RWPE2 (cell line): ENCODE data around the gene VWCE.
"Not testable (repeated sequence)": the region's sequence is repeated elsewhere in the genome, so short reads cannot be mapped to it uniquely, and the experiment has no call there.

Experiments
- ATAC-seq: fragments of 200-7000 bp; cut with Tn5 transposase; 3 replicates; pipeline ENCODE4 v1.9.1; 2021; ENCODE audit warnings: low read depth
- DNase-seq: peaks from one replicate; pipeline ENCODE4 v3.0.0-alpha.2; 2020; ENCODE audit warnings: low spot score
- H3K27ac ChIP-seq: fragments of 450-650 bp; 2 replicates; pipeline ENCODE4 v1.5.1; 2017; ENCODE audit warnings: mild to moderate bottlenecking; ENCODE audit not compliant: poor library complexity, severe bottlenecking
- H3K27me3 ChIP-seq: fragments of 250-450 bp; sonication (Bioruptor Pico); 2 replicates; pipeline ENCODE4 v1.5.1; 2021; ENCODE audit warnings: mild to moderate bottlenecking, moderate library complexity; ENCODE audit not compliant: insufficient read depth, poor library complexity, severe bottlenecking
- H3K36me3 ChIP-seq: fragments of 250-450 bp; sonication (Bioruptor Pico); 2 replicates; pipeline ENCODE4 v1.5.1; 2020; ENCODE audit warnings: low read depth, mild to moderate bottlenecking, moderate library complexity
- H3K4me1 ChIP-seq: fragments of 250-450 bp; sonication (Bioruptor Pico); 2 replicates; pipeline ENCODE4 v1.5.1; 2021; ENCODE audit warnings: mild to moderate bottlenecking, moderate library complexity; ENCODE audit not compliant: insufficient read depth, poor library complexity, severe bottlenecking
- H3K4me3 ChIP-seq: fragments of 250-450 bp; sonication (Bioruptor Pico); 2 replicates; pipeline ENCODE4 v1.5.1; 2021; ENCODE audit warnings: mild to moderate bottlenecking, moderate library complexity; ENCODE audit not compliant: severe bottlenecking
- H3K9me3 ChIP-seq: fragments of 250-450 bp; sonication (Bioruptor Pico); 2 replicates; pipeline ENCODE4 v1.5.1; 2021; ENCODE audit warnings: mild to moderate bottlenecking, moderate library complexity; ENCODE audit not compliant: severe bottlenecking

VWCE gene

DNA sequence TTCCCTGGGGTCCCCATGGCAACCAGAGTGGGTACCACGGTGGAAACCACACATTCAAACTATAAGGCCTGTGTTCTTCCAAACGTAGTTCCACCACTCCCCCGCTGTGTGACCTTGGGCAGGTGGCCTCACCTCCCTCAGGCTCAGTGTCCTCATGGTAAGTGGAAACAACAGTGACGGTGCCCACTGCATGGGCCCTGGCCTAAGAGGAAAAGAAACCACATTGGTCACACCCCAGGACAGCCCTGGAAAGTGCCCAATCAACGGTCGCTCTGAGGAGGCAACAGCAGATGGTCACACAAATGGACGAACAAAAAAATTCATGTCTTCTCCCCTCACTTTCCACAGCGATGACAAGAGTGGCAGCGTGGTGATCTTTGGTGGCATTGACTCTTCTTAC is 47.0 kb downstream of the VWCE start:
- not testable (repeated sequence) for DNase-seq, ATAC-seq, H3K4me3 ChIP-seq, H3K27ac ChIP-seq, H3K4me1 ChIP-seq, H3K36me3 ChIP-seq, H3K9me3 ChIP-seq, H3K27me3 ChIP-seq

- H3K4me3 ChIP-seq, DNase-seq, H3K27ac ChIP-seq, H3K36me3 ChIP-seq, H3K27me3 ChIP-seq, ATAC-seq, H3K4me1 ChIP-seq, H3K9me3 ChIP-seq: not testable (repeated sequence)
Observed at GRCh38 chr11:61245284-61245964, 49.7 kb downstream of the VWCE start.

GRCh38 chr11:61241526-61241925 is 53.6 kb downstream of the VWCE start:
- not testable (repeated sequence) for H3K4me3 ChIP-seq, H3K27me3 ChIP-seq, H3K27ac ChIP-seq, DNase-seq, H3K4me1 ChIP-seq, H3K9me3 ChIP-seq, H3K36me3 ChIP-seq, ATAC-seq

DNA sequence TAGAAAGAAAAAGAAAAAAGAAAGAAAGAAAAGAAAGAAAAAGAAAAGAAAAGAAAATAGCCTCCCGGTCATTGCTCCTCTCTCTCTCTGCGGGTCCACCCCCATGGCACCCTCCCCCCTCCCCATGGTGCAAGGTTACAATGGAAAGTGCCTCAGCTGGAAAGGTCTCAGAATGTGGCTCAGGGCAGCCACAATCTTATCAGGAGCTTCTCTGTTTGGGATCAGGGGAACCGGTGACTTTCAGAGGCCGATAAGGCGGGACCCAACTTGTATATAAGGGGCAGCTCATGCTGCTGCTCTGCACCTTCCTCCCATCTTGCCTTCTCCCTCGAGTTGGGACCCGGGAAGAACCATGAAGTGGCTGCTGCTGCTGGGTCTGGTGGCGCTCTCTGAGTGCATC is 54.2 kb downstream of the VWCE start, which contains the start of gene PGA5:
TSS of gene PGA5 (plus strand) at position 301 of the 400 bp plus-strand sequence. CDS start at position 353, 52 bp downstream.
- H3K36me3 ChIP-seq, ATAC-seq, H3K9me3 ChIP-seq, H3K27me3 ChIP-seq, DNase-seq, H3K27ac ChIP-seq, H3K4me3 ChIP-seq, H3K4me1 ChIP-seq: not testable (repeated sequence)

DNA sequence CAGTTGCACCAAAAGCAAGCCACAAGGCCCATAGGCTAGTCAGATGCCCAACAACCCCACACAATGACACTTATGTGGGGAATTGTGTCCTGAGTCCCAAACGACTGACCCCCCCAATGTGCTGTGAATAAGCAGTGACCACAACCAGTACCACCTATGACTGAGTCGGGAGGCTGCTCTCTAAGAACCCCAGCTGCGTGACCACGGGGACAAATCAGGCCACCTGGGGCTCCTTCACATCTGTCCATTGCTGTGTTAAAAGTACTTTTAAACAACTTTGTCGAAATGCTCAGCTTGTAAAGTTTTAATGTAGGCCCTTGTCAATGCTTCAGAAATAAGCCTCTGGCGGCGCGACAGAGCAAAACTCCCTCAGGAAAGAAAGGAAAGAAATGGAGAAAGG is 54.8 kb downstream of the VWCE start:
- H3K36me3 ChIP-seq = not testable (repeated sequence)

DNA sequence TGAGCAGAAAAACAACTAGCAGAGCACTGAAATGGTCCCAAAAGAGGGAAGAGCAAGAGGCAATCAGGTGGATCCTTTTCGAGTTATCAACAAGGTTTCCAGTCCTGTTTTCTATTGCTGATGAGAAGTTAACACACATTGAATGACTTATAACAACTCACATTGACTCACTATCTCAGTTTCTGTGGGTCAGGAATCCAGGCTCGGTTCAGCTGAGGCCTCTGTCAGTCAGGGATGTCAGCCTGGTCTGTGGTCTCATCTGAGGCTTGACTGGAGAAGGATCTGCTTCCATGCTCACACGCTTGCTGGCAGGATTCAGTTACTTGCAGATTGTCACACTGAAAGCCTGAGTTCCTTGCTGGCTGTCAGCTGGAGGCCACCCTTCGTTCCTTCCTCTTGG is 58.0 kb downstream of the VWCE start:
- DNase-seq, H3K36me3 ChIP-seq, H3K4me1 ChIP-seq, H3K27ac ChIP-seq, H3K4me3 ChIP-seq, H3K9me3 ChIP-seq, H3K27me3 ChIP-seq, ATAC-seq: not testable (repeated sequence)

More for the DNA sequence above, 54.8 kb downstream of the VWCE start:
- not testable (repeated sequence) for H3K4me3 ChIP-seq, DNase-seq, H3K27ac ChIP-seq, ATAC-seq, H3K9me3 ChIP-seq, H3K4me1 ChIP-seq, H3K27me3 ChIP-seq

DNA sequence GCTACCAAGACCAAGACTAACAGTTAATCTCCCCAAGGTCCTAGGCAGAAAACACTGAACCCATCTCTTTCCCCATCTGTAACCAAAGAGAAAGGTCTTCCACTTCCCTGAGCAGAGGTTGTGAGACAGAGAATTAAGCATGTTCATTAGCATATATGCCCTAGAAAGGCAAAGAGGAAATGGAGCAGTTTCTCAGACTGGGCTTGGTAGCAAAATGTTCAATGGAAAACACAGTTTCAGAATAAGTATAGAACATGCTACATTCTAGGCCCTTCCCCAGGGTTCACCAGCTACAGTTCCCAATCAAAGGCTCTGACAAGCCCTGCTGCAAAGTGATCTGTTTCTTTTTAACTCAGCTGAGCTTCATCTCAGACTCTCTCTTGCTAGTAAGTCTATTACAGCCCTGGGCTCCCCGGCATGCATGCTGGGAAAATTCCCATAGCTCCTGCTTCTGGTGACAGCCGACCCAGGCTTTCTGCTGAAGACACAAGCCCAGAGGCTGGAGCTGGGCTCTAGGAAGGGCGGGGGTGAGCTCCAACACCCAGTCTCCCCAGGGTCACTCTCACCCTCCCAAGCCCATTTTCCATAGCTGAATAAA is 62.5 kb downstream of the VWCE start:
- H3K27ac ChIP-seq, H3K36me3 ChIP-seq, H3K27me3 ChIP-seq, DNase-seq, ATAC-seq, H3K4me3 ChIP-seq, H3K4me1 ChIP-seq, H3K9me3 ChIP-seq: not testable (repeated sequence)

GRCh38 chr11:61231585-61231984 is 63.5 kb downstream of the VWCE start:
- not testable (repeated sequence) for DNase-seq, ATAC-seq, H3K27me3 ChIP-seq, H3K36me3 ChIP-seq, H3K27ac ChIP-seq, H3K9me3 ChIP-seq, H3K4me1 ChIP-seq, H3K4me3 ChIP-seq

GRCh38 chr11:61231033-61231432 is 64.1 kb downstream of the VWCE start:
- not testable (repeated sequence) for H3K27me3 ChIP-seq, H3K4me1 ChIP-seq, ATAC-seq, H3K4me3 ChIP-seq, DNase-seq, H3K9me3 ChIP-seq, H3K36me3 ChIP-seq, H3K27ac ChIP-seq

DNA sequence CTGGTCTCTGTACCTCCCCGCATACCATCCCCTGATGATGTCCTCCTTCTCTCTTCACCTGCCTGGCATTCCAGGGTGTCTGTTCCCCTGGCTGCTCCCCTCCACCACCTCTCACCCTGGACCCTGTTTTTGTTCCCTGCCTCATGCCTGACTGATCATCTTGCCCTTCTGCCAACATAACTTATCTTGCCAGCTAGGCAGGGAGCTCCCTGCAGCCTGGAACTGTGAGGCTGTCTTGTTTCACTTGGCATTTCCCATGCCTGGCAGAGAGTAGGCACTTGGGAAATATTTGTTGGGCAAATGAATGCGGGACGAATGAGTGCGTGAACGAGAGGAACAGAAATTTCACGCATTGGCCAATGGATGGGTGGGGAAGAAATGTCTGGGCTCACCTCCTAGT is 65.7 kb downstream of the VWCE start:
- H3K36me3 ChIP-seq, ATAC-seq, H3K9me3 ChIP-seq, H3K27ac ChIP-seq, H3K4me3 ChIP-seq, DNase-seq, H3K27me3 ChIP-seq, H3K4me1 ChIP-seq: not testable (repeated sequence)

DNA sequence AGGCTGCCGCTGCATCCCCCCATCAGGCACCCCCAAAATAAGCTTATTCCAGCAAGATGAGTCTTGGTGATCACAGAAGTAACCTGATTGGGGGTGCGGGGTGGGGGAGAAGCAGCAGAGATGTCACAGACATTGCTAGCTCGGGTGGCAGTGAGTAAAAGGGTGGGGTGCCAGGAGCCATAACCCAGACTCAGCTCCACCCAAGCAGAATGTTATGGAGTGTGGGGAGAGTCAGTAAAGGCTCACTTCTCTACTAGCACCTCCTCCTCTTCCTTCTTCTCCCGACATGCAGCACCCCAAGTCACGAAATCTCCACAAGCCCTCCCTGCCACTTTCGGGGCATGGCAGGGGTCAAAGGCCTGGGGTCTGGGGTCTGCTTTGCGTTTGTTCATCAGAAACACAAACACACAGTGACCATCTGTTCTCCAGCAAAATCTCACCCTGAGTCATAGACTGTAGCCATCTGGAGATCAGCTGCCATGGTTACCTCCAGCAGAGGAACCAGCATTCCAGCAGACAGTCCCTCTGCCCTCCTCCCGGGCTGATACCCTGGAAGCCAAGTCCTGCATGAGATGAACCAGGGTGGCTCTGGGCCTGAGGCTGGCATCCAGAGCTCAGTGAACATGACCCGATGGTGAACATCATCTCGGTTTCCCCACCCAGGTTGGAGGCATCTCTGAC is 68.5 kb downstream of the VWCE start:
- not testable (repeated sequence) for H3K27me3 ChIP-seq, H3K27ac ChIP-seq, H3K4me1 ChIP-seq, H3K9me3 ChIP-seq, H3K4me3 ChIP-seq, H3K36me3 ChIP-seq, ATAC-seq, DNase-seq
